Endothelial cell of hepatic sinusoid (primary cell): ENCODE data around the gene SURF6.
"Not testable (repeated sequence)": the region's sequence is repeated elsewhere in the genome, so short reads cannot be mapped to it uniquely, and the experiment has no call there.

Experiments used
- in situ Hi-C: cut with HindIII; loops from 2 replicates; pipeline ENCODE4 v1.10.0; 2017; ENCODE audit warnings: low sequenced_read_pairs

Gene SURF6

GRCh38 chr9:133301253-133302230 is 34.4 kb downstream of the SURF6 start:
- in situ Hi-C loops = no loop called here

- in situ Hi-C loops = not testable (repeated sequence)
These were observed 36.0 kb downstream of the SURF6 start for GRCh38 chr9:133299996-133300395.

GRCh38 chr9:133294257-133294656 is 41.7 kb downstream of the SURF6 start:
- in situ Hi-C loops = no loop called here

GRCh38 chr9:133290751-133291302 is 45.2 kb downstream of the SURF6 start:
- in situ Hi-C loops = no loop called here

- in situ Hi-C loops = no loop called here
These were observed 49.5 kb downstream of the SURF6 start for GRCh38 chr9:133286523-133286922.

- in situ Hi-C loops = no loop called here
These were observed 50.7 kb downstream of the SURF6 start for GRCh38 chr9:133285252-133285775.

- in situ Hi-C loops = no loop called here
These were observed 51.6 kb downstream of the SURF6 start for GRCh38 chr9:133284362-133284761.

- in situ Hi-C loops = not testable (repeated sequence)
These were observed 52.5 kb downstream of the SURF6 start for GRCh38 chr9:133283255-133284032.

GRCh38 chr9:133282464-133283238 is 53.3 kb downstream of the SURF6 start:
- in situ Hi-C loops = no loop called here

GRCh38 chr9:133280392-133280791 is 55.6 kb downstream of the SURF6 start:
- in situ Hi-C loops = no loop called here
